HTERT RPE-1 (cell line): ENCODE results near the gene NOS1.

ENCODE experiments used
- in situ Hi-C: fragments of 300-500 bp; cut with MboI; formaldehyde crosslinking; loops from 4 replicates; pipeline ENCODE4 v1.14.3; 2020; ENCODE audit warnings: low sequenced_read_pairs

NOS1 gene

GRCh38 chr12:117363953-117364486 lies 2.6 kb upstream of the NOS1 start:
- in situ Hi-C loops, result no loop called here

GRCh38 chr12:117363056-117363662 lies 1.7 kb upstream of the NOS1 start:
- in situ Hi-C loops, result no loop called here

GRCh38 chr12:117362391-117362790 lies 965 bp upstream of the NOS1 start:
- in situ Hi-C loops, result no loop called here

GRCh38 chr12:117361905-117362304 lies 479 bp upstream of the NOS1 start:
- in situ Hi-C loops, result no loop called here

- in situ Hi-C loops, result no loop called here
Observed at GRCh38 chr12:117360551-117361346, 677 bp downstream of the NOS1 start.

- in situ Hi-C loops, result no loop called here
Observed at GRCh38 chr12:117360222-117360550, 1.2 kb downstream of the NOS1 start.

- in situ Hi-C loops, result no loop called here
Observed at GRCh38 chr12:117359029-117359845, 2.2 kb downstream of the NOS1 start.

- in situ Hi-C loops, result no loop called here
Observed at GRCh38 chr12:117356048-117356447, 5.4 kb downstream of the NOS1 start.

GRCh38 chr12:117352883-117353282 lies 8.5 kb downstream of the NOS1 start:
- in situ Hi-C loops, result no loop called here

GRCh38 chr12:117352206-117352605 lies 9.2 kb downstream of the NOS1 start:
- in situ Hi-C loops, result no loop called here

GRCh38 chr12:117350140-117350539 lies 11.3 kb downstream of the NOS1 start:
- in situ Hi-C loops, result no loop called here

GRCh38 chr12:117347588-117347987 lies 13.8 kb downstream of the NOS1 start:
- in situ Hi-C loops, result no loop called here

GRCh38 chr12:117344716-117345115 lies 16.7 kb downstream of the NOS1 start:
- in situ Hi-C loops, result no loop called here

- in situ Hi-C loops, result no loop called here
Observed at GRCh38 chr12:117343849-117344248, 17.6 kb downstream of the NOS1 start.

GRCh38 chr12:117343296-117343695 lies 18.1 kb downstream of the NOS1 start:
- in situ Hi-C loops, result no loop called here

- in situ Hi-C loops, result no loop called here
Observed at GRCh38 chr12:117342682-117343081, 18.7 kb downstream of the NOS1 start.

GRCh38 chr12:117342247-117342646 lies 19.2 kb downstream of the NOS1 start:
- in situ Hi-C loops, result no loop called here

GRCh38 chr12:117339104-117339503 lies 22.3 kb downstream of the NOS1 start:
- in situ Hi-C loops, result no loop called here

GRCh38 chr12:117334855-117335587 lies 26.4 kb downstream of the NOS1 start:
- in situ Hi-C loops, result no loop called here

- in situ Hi-C loops, result no loop called here
Observed at GRCh38 chr12:117334051-117334450, 27.4 kb downstream of the NOS1 start.

GRCh38 chr12:117333331-117333881 lies 28.0 kb downstream of the NOS1 start:
- in situ Hi-C loops, result no loop called here
